ENCODE results near the gene ENPP1.

ENPP1 gene

GRCh38 chr6:131787766-131788712 is 19.8 kb upstream of the ENPP1 start:
- no peak for DNase-seq

- no peak for DNase-seq
Measured at GRCh38 chr6:131789219-131789618, 18.6 kb upstream of the ENPP1 start.

GRCh38 chr6:131791476-131791875 is 16.3 kb upstream of the ENPP1 start:
- DNase-seq, result no peak

- DNase-seq, result no peak
Measured at GRCh38 chr6:131792091-131792496, 15.7 kb upstream of the ENPP1 start.

GRCh38 chr6:131795366-131795765 is 12.5 kb upstream of the ENPP1 start:
- DNase-seq, result no peak

- DNase-seq, result no peak
Measured at GRCh38 chr6:131802347-131802746, 5.5 kb upstream of the ENPP1 start.

GRCh38 chr6:131803007-131803769 is 4.6 kb upstream of the ENPP1 start:
- no peak for DNase-seq

GRCh38 chr6:131804131-131804530 is 3.7 kb upstream of the ENPP1 start:
- DNase-seq, result no peak

- no peak for DNase-seq
Measured at GRCh38 chr6:131807321-131807643, 538 bp upstream of the ENPP1 start.

GRCh38 chr6:131808460-131809269 is 845 bp downstream of the ENPP1 start:
- DNase-seq, result no peak

GRCh38 chr6:131811500-131811899 is 3.7 kb downstream of the ENPP1 start:
- DNase-seq, result no peak

- DNase-seq, result no peak
Measured at GRCh38 chr6:131813991-131814390, 6.2 kb downstream of the ENPP1 start.

GRCh38 chr6:131816869-131817268 is 9.0 kb downstream of the ENPP1 start:
- DNase-seq, result no peak

GRCh38 chr6:131819572-131820124 is 11.8 kb downstream of the ENPP1 start:
- DNase-seq, result no peak

GRCh38 chr6:131821010-131821807 is 13.4 kb downstream of the ENPP1 start:
- DNase-seq, result no peak

- no peak for DNase-seq
Measured at GRCh38 chr6:131822119-131822518, 14.3 kb downstream of the ENPP1 start.

GRCh38 chr6:131823276-131823902 is 15.6 kb downstream of the ENPP1 start:
- DNase-seq, result no peak

GRCh38 chr6:131825946-131826345 is 18.1 kb downstream of the ENPP1 start:
- no peak for DNase-seq

- DNase-seq, result no peak
Measured at GRCh38 chr6:131828080-131828479, 20.3 kb downstream of the ENPP1 start.

GRCh38 chr6:131828951-131829350 is 21.1 kb downstream of the ENPP1 start:
- no peak for DNase-seq

GRCh38 chr6:131831392-131831791 is 23.6 kb downstream of the ENPP1 start:
- DNase-seq, result no peak

GRCh38 chr6:131831886-131832285 is 24.1 kb downstream of the ENPP1 start:
- DNase-seq, result no peak

Measured in stimulated activated naive CD4-positive, alpha-beta T cell treated with Interleukin-2 at 50 U/mL for 16 hours (primary cell).